ENCODE results near the gene MYO1E. TPM values are rescaled to one million over a fixed set of nuclear protein-coding genes. Genes with fewer than 3 reads are reported as not detected.

Gene MYO1E
- polyA plus RNA-seq, 1 experiment, result 34.0 TPM

DNA sequence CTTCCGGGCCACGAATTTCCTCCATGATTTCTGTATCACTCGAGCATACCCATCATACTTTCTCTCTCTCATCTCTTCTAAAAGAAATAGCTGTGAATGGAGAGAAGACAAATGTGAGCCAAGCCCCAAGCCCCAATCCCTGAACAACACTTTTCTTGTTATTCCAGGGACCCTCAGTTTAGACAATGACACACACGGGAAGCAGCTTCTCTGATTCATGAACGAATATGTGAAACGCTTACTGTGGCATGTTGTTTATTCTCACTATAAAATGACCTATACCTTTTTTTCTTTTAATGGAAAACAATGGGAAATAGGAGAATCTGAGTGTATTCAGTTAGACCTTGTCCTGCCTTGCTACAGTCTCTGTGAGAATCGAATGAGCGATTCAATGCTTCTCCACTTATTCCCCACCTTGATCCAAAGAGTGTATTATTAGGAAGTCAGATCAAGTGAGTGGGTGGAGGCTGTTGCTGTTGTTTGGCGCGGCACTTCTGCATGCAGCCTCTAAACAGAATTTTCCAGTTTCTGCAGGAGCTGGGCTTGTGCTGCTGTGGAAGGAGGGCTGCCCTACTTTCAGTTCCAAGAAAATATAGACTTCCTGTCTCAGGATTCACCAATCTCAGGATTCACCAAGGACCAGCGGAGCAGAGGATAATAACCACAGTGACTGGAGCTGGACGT is 198.4 kb downstream of the MYO1E start:
- H3K27me3 ChIP-seq (ENCODE audit: control insufficient read depth, insufficient read depth, low read length), result no peaks in the 10 kb centered on the region
- no peak overlapping the region for H3K4me3 ChIP-seq (ENCODE audit: low read depth, low read length)
- DNase-seq (ENCODE audit: low read depth), result no peak
- ChIA-PET CTCF (interaction anchor here (1.0 to 1.6 kb wide), 4 partner anchors 11 to 318 kb away, joined by 3 read pairs; no protein-coding TSS in a partner anchor), POLR2A (no interaction called here)
- peaks cover 2% of the 10 kb centered on the region for H3K36me3 ChIP-seq (ENCODE audit: control insufficient read depth, insufficient read depth, low read length)
- TF ChIP-seq, protein P1, sequence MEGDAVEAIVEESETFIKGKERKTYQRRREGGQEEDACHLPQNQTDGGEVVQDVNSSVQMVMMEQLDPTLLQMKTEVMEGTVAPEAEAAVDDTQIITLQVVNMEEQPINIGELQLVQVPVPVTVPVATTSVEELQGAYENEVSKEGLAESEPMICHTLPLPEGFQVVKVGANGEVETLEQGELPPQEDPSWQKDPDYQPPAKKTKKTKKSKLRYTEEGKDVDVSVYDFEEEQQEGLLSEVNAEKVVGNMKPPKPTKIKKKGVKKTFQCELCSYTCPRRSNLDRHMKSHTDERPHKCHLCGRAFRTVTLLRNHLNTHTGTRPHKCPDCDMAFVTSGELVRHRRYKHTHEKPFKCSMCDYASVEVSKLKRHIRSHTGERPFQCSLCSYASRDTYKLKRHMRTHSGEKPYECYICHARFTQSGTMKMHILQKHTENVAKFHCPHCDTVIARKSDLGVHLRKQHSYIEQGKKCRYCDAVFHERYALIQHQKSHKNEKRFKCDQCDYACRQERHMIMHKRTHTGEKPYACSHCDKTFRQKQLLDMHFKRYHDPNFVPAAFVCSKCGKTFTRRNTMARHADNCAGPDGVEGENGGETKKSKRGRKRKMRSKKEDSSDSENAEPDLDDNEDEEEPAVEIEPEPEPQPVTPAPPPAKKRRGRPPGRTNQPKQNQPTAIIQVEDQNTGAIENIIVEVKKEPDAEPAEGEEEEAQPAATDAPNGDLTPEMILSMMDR (IDR thresholded peaks at IDR 0.05; ENCODE audit: insufficient read depth, low read depth, low read length), result no peak

DNA sequence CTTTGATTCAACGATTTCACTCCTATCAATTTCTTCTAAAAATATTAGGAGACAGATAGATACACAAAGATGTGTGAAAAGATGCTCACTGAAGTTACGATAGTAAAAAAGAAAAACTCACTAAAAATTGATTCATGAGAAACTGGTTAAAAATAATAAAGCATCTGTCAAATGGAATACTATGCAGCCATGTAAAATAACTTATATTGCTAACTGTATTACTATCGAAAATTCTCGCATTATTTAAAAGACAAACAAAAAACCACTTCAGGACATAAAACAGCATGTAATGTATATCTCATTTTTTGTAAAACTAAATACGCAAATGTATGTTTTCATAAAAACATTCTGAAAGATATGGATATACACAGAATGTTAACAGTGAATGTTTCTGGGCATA is 199.5 kb downstream of the MYO1E start:
- CTCF ChIA-PET, result no interaction called here
- Histone ChIP-seq H3K36me3 (ENCODE audit: control insufficient read depth, insufficient read depth, low read length) (no peaks in the 10 kb centered on the region; the same call in none of the 2 replicates), H3K4me3 (ENCODE audit: low read depth, low read length) (no peak overlapping the region), H3K27me3 (ENCODE audit: control insufficient read depth, insufficient read depth, low read length) (no peaks in the 10 kb centered on the region)
- DNase-seq (ENCODE audit: low read depth), result no peak
- POLR2A ChIA-PET, result no interaction called here
- TF ChIP-seq, protein P1 (IDR thresholded peaks at IDR 0.05; ENCODE audit: insufficient read depth, low read depth, low read length), result no peak

DNA sequence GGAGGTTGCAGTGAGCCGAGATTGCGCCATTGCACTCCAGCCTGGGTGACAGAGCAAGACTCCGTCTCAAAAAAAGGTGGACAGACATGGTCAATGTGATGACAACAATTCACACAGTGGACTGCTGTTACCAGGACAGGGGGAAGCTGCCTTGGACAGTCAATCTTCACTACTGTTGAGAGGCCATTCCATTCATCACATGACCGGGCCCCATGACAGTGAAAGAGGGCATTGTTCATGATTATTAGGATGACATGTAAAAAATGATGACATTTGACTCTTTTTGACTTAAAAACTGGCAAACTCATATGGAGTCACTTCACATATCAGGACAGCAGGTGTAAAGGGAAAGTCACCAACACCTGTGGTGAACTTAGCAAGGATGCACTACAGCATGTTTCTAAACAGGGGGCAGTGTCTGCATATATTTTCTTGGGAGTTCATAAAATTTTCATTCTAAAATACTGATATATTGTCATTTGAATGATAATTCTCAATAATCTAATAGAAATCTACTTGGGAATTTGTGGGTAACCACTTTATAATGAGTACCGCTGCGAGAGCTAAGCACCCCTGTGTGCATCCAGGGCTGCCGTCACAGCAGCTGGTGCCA is 200.3 kb downstream of the MYO1E start:
- POLR2A ChIA-PET, result no interaction called here

DNA sequence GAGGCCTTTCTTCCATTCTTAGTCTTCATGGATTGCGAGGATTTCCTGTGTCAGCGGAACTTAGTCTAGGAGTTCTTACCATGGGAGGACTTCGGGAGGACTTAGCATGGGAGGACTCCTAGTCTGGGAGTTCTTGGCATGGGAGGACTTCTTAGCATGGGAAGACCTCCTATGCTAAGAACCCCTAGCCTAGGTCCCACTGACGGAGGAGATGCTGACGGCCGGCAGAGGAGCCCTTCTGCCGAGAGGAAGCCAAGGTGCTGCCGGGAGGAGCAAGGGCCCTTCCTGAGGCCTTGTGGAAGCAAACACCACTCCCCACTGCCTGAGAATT is 201.6 kb downstream of the MYO1E start:
- TF ChIP-seq, protein P1 (IDR thresholded peaks at IDR 0.05; ENCODE audit: insufficient read depth, low read depth, low read length), result no peak
- DNase-seq (ENCODE audit: low read depth), result no peak
- Histone ChIP-seq H3K4me3 (ENCODE audit: low read depth, low read length) (no peak overlapping the region), H3K27me3 (ENCODE audit: control insufficient read depth, insufficient read depth, low read length) (no peaks in the 10 kb centered on the region), H3K36me3 (ENCODE audit: control insufficient read depth, insufficient read depth, low read length) (no peaks in the 10 kb centered on the region)
- ChIA-PET CTCF (no interaction called here), POLR2A (interaction anchor here (1.0 kb wide), 1 partner anchor 202 kb away, joined by 3 read pairs; the partner anchor contains the start of gene MYO1E)

More for the DNA sequence above, 200.3 kb downstream of the MYO1E start:
- CTCF ChIA-PET, result no interaction called here
- DNase-seq (ENCODE audit: low read depth), result no peak
- Histone ChIP-seq H3K36me3 (ENCODE audit: control insufficient read depth, insufficient read depth, low read length) (no peaks in the 10 kb centered on the region; the same call in 1 of the 2 replicates), H3K27me3 (ENCODE audit: control insufficient read depth, insufficient read depth, low read length) (no peaks in the 10 kb centered on the region), H3K4me3 (ENCODE audit: low read depth, low read length) (no peak overlapping the region)
- TF ChIP-seq, protein P1 (IDR thresholded peaks at IDR 0.05; ENCODE audit: insufficient read depth, low read depth, low read length), result no peak

DNA sequence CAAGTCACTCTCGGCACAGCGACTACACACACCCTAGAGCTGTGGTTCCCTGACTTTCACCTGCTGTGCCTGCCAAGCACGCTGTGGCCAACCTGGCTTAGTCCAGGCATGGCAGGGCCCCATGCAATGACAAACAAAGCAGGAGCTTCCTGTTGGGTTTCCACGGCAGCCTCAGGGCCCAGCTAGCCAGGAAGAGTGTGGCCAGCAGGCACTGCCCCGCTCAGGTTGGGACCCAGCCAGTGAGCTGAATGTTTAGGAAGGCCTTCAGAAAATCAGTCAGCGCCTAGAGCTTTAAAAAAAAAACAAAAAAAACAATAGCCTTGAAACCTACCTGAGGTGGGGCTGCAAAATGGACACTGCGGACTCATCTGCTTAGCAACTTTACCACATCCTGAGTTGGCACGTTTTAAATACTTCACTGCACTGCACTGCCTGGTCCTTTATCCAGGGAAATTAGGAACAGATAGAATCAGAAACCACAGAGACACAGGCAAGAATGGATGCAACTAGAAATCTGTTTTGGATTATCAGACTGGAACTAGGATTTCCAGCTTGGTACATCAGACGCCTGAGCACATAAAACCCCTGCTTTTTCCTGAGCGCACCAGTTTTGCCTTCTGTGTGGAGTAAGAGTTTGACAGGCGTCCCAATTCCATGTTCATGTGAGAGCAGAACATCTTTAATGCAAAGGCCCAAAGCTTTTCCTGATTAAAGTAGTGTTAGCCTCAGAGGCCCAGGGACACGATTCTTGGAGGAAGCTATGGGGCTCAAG is 202.2 kb downstream of the MYO1E start:
- H3K27me3 ChIP-seq (ENCODE audit: control insufficient read depth, insufficient read depth, low read length), result no peaks in the 10 kb centered on the region
- TF ChIP-seq, protein P1 (IDR thresholded peaks at IDR 0.05; ENCODE audit: insufficient read depth, low read depth, low read length), result no peak
- peak; percentile 91 for DNase-seq (ENCODE audit: low read depth)
- no peak overlapping the region for H3K4me3 ChIP-seq (ENCODE audit: low read depth, low read length)
- H3K36me3 ChIP-seq (ENCODE audit: control insufficient read depth, insufficient read depth, low read length), result no peaks in the 10 kb centered on the region
- POLR2A ChIA-PET, result interaction anchor here (1.0 kb wide), 1 partner anchor 202 kb away, joined by 3 read pairs; the partner anchor contains the start of gene MYO1E
- CTCF ChIA-PET, result interaction anchor here (0.7 kb wide), 1 partner anchor 9 kb away, joined by 3 read pairs; no protein-coding TSS in a partner anchor

All from BJ (cell line).